GM18868 (cell line): ENCODE measurements around the gene SLC37A1.

Source experiments
- ATAC-seq: cut with Tn5 transposase; IDR thresholded peaks from one replicate; pipeline ENCODE4 v1.9.1; 2021; ENCODE audit warnings: mild to moderate bottlenecking, moderate library complexity; ENCODE audit not compliant: unreplicated experiment

Gene SLC37A1

DNA sequence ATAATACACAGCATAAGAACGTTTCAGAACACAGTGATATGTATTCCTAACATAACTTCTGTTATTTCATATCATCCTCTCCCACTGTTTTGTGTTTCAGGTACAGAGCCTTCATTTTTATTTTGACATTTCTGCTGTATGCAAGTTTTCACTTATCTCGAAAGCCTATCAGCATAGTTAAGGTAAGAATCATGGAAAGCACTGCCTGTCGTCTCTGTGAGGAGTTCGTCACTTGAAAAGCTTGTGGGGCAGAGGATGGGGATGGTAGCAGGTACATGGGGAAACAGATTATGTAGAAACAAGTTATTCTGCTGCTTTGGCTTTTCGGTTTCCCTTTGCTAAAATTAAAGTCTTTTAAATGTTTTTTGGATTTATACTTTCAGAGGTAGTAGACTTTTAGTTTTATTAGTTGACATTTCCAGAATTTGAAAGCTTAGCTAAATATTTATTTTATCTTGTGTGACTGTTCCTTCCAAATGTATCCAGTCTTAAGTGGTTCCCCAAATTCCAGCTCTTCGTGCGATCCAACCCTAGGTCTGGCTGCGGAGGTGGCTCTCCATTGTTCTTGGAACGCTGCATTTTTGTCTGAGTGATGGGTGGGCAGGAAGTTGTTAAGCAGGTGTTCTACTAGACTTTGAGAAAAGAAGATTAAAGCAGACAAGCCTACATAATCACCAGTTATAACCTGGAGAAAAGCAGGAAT, 12.2 kb downstream of the SLC37A1 start:
- no peak for ATAC-seq

DNA sequence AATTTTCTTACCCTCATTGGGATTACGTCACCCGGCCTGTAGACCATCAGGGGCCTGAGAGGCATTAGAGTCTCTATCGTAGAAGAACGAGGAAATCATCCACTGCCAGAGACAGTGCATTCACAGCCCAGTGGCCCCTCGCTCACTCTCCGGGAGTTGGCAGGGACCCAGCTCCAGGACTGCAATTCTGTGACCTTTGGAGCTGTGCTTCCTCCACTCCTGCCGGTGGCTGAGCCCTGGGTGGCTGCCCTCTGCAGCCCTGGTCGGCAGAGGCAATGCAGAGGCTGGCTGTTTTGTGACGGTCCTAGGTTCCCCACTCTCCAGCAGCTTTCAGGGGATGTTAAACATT, 12.7 kb downstream of the SLC37A1 start:
- no peak for ATAC-seq

DNA sequence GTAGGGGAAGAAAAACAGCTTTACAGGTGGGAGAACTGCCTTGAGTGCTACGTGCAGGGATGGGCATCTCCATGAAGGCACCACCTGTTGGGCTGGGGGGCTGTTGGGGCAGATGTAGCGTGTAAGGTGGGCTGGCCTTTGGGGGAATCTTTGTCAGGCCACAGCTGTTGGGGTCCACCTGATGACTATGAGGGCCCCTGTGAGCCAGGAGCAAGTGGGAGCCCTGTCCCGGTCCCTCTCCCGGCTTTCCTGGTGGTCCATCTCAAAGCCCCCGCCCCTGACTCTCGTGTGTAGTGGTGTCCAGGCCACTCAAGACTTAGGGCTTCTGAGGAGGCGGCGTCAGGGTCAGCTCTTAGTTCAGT, 13.5 kb downstream of the SLC37A1 start:
- ATAC-seq: no peak

DNA sequence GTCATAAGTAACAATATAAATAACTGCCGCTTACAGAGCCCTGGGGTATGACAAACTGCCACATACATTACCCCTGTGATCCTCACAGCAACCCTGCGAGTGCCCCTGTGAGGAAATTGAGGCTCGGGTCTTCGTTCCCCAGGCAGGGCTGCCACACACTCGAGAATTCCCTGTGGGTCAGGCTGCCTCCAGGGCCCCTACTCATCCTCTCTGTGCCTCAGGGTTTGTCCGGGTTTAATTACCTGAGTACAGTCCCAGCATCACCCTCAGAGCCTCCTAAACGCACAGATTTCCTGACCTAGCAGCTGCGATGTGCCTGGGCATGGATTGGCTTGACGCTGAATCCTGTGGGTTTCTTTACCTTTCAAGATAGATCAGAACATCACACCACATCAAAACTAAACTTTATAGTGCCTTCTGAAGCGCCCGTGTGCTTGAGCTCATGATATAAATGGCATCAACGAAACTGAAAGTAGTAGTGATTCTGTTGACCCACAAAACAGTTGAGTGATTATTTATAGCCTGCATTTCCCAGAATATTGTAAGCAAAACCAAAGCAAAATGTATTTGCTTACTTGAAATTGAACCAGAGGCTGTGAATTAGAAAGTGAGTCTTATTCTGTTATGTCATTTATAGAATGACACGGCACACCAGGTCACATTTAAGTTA, 14.0 kb downstream of the SLC37A1 start:
- ATAC-seq: peak; percentile 32

DNA sequence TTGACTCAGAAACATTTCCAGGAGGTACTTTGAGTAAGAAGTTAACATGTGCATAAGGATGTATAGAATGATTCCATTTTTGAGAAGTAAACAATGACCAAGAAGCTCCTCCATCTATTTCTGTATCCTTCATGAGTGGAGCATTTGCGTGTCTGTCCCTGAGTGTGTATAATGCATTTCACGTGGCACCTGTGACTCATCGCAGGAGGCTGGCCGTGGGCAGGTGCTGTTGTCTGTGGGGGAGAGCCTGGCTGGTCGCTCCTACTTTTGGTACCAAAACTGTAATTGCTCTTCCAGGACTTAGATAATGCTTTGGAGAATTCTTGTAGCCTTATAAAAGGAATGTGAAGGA, 16.5 kb downstream of the SLC37A1 start:
- ATAC-seq: no peak

DNA sequence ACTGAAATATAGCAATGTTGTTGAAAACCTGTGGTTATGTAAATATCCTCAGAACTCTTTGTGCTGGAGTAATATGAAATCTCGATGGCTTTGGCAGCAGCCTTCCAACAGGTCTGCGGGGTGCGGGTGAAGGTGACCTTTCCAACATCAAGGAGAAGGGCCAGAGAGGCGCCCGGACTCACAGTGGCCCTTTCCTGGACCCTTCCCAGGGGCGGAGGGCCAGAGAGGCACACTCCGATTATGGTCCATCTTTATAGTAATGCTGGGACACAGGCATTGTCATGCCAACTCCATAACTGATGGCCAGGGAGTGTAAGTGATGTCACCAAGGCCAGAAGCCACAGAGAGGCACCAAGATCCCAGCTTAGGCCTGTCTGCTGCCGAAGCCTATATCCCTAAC, 18.1 kb downstream of the SLC37A1 start:
- ATAC-seq: no peak

DNA sequence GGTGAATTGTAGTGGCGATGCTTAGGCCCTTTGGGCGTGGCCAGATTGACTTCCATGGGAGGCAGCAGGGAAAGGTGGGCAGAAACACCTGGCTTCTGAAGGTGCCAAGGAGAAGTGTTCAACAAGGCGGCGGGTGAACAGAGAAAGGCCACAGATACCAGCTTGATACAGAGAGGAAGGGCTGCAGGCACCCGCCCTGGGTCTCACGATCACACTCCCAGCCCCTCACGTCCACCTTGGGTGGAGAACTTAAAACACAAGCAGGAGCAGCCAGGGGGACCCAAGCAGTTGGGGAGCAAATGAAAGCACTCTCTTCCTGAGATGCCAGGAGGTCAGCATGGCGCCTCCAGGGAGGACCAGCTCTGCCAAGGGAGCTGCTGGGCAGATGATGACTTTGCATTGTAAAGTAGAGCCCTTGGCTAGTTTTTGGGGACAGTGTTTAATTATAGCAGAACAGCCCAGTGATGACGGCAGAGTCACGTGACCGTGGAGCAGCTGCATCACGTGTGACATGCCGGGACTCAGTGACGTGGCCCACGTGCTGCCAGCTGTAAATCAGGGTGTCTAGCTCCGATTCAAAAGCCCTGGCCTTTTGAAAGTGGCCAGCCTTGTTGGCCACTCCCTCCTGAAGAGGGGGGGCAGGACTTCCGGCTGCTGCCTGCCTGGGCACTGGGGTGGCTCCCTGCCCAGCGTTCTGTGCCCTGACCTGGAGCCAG, 19.0 kb downstream of the SLC37A1 start:
- ATAC-seq: no peak

DNA sequence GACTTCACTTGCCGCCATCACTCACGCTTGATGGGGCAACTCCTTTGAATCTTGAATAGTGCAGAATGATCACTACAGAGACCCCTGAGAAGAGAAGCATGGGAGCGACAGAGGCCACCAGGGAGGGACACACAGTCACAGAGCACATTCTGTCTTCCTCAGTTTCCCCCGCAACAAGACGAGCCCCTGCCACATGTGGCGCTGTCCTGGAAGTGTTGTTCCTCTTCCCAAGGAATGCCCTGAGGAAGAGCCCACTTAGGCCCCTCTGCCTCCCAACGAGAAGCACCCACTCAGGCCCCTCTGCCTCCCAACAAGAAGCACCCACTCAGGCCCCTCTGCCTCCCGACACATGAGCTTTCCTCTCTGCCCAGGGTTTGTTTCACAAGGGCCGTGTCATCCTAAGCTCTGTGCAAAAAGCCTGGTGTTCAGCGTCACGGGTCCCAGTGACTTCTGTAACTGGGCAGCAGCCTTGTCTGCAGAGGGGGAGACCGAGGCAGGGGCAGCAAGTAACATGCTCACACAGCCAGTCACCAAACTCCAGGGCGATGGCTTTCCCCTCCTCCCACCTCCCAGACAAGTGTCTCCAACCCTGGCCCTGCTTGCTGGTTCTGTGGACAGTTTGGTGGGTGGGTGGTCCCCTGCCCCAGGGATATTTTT, 19.8 kb downstream of the SLC37A1 start:
- no peak for ATAC-seq

DNA sequence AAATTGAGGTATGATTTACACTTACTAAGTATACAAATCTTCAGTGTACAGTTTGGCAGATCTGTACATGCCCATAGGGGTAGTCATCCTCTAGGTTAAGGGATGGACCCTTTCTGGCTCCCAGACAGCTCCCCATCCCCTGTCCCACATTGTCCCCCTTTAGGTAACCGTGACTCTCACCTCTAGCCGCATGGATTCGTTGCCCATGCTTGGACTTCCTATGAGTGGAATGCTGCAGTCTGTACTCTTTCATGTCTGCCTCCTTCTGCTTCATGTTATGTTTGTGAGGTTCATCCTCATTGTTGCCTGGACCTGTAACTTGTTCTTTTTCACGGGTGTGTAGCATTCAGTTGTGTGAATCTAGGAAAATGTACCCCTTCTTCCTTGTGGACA, 20.3 kb downstream of the SLC37A1 start:
- ATAC-seq: no peak

DNA sequence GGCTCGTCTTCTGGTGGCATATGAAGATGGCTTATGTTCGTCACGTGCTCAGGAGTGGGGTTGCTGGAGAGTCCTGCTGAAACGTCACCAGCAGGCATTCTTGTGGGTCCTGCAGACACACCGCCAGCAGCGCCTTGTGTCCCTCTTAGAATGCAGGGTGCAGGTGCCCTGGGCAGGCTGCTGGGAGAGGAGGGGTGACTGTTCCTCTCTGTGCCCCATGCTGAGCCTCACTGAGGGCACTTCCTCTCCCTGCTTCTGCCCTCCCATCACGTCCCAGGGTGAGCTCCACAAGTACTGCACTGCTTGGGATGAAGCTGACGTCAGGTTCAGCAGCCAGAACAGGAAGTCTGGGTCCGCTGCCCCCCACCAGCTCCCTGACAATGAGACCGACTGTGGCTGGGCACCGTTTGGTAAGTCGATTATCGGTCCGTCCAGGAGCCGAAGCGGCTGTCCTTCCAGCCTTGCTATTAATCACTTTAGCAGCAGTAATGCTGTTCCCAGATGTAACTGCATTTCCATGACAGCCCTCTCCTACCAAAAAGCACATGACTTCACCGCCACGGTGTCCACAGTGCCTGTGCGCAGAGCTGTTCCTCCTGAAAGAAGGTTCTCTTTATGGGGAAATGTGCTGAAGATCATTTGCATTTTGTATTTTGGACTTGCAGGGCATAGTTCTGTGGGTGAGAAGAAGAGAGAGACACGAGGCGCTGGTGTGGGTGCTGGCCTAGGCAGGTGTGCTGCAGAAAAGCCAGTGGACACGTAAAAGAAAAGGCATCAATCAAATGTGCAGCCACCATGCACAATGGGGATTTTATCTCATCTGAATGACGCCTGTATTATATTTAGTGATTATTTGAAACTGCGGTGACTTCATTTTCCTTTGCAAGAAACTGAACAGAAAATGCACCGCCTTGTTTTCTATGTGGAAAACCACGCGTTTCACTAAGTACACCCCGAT, 21.0 kb downstream of the SLC37A1 start:
- ATAC-seq: peak; percentile 37

DNA sequence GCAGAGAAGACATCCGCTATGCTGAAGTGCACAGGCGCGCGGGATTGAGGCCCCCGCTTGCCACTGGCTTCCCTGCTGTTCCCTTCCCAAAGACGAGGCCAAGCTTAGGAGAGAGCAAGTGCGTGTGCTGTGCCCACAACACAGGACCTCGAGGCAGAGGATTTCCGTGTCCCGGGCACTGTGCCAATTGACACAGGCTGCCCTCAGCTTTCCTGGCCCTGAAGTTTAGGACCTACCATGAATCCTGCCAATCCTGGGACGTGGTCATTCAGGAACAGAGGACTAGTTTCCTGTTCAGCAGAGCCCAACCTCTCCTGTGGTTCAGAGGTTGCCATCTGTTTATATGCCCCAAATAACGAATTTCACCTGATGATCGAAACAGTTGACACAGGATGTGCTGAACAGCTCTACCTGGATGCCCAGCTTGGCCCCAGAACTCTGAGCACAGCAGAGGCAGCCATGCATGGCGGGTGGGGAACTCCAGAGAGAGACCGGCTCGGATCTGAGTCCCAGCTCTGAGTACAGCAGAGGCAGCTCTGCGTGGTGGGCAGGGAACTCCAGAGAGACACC, 22.0 kb downstream of the SLC37A1 start:
- ATAC-seq: peak; percentile 75

DNA sequence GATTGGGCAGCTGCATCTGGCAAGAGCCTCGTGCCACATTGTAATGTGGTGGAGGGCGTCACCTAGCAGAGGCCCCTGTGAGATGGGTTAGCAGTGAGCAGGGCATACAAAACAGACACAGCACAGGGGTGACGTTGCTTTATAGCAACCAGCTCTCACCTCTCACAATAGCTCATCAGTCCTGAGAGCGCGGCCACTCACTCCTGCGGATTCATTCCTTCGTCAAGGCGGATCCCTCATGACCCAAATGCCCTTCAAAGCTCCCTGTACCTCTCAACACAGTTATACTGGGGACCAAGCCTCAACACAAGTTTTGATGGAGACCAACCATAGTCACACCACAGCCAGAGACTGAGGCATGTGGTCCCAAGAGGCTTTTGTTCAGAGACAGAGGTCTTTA, 22.9 kb downstream of the SLC37A1 start:
- no peak for ATAC-seq

DNA sequence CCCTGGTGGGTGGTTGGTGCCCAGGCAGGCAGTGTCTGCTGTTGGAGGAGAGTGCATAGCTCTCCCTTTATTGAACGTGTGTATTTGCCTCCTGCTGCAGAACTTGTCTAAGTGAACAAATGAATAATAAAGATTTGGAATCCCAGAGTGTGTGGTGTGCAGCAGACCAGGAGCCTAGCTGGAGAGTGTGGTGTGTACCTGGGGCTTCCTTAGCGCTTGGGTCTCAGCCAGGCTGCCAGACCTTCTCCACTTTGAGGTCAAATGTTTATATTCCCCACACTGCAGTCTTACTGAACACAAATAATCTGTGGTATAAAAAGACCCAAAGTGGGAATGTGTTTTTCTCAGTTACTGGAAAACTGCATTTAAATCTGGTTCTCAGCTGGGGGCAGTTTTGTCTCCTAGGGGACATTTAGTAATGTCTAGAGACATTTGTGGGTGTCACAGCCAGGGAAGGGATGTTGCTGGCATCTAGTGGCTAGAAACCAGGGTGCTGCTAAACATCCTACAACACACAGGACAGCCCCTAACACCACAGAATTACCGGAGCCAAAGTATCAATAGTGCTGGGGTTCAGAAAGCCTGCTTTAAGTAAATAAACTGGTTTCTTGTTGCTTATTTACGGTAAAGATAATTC, 23.6 kb downstream of the SLC37A1 start:
- no peak for ATAC-seq

DNA sequence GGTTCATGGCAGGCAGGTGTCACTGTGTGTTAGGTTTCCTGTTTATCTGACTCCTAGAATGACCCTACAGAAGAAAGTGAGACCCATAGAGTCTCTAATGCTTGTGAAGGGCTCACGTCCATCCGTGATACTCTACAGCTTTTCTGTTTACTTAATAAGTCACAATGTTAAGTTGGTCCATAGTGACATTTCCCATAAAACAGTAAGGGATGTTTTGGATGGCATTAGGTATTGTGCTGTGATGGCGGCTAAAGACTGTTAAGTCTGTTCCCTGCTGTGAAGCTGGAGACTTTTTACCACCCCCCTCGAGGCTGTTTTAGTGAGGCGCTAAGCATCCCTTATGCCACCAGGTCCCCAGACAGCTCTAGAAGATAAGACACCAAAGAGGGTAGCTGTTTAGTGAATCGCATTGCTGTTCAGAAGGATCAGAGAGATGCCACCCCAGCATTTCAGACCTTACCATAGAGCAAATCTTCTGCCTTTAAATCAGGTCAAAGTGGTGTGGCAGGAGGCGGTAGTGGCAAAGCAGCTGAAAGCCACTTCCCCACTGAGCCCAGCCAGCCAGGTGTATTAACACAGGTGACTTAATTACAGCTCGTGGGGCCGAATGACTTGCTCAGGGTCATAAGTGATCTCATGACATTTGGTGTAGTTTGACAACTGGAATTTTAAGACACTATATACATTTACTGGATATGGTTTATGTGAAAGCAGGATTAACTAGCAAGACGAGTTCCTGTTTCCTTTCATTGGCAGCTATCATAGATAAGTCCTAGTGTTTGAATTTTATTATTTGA, 25.0 kb downstream of the SLC37A1 start:
- ATAC-seq: no peak

DNA sequence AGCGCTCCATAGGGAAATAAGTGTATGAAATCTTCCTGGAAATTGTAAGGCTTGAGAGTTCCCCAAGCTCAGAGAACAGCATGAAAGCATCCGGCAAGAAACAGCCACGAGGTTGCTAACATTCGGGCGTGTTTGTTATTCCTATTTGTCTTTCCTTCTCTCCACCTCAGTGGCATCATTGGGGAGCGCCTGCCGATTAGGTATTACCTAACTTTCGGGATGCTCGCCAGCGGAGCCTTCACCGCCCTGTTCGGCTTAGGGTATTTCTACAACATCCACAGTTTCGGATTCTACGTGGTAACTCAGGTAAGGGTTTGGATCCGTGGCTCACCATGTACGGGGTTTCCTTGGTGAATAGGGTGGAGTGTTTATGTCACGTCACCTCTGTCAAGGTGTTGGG, 25.7 kb downstream of the SLC37A1 start:
- no peak for ATAC-seq

DNA sequence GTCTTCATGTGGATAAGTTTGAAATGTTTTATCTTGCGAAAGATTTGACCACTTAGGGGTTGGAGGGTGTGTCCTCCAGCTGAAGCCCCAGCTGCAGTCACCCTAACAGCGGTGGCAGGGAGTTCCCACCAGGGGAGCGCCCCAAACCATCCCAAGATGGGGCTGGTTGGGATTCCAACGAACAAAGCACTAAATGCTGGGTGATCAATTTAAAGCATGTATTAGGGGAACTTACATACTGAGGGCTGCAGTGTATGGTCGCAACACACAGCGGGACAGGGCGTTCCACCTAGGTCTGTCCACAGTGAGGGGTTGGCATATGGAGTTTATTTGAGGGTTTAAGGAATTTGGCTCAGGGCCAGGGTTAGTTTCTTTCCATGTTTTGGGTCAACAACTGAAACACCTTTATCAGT, 26.3 kb downstream of the SLC37A1 start:
- ATAC-seq: no peak

DNA sequence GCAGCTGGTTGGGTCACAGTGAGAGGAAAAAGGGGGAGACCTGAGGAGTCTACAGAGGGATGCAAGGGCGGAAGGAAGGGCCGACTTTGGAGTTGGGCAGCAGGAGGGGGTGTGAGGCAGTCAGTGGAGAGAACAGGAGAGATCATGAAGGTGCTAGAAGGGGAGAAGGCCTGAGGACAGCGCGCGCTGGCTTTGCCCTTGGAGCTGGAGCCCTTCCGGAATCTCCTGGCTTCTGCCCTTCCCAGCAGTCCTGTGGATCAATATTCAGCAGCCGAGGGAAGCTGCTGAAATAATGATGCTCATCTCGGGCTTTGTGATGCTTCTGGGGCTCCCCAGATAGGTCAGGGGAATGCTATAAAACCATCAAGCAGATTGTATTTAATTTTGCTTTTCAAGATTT, 26.7 kb downstream of the SLC37A1 start:
- ATAC-seq: no peak

DNA sequence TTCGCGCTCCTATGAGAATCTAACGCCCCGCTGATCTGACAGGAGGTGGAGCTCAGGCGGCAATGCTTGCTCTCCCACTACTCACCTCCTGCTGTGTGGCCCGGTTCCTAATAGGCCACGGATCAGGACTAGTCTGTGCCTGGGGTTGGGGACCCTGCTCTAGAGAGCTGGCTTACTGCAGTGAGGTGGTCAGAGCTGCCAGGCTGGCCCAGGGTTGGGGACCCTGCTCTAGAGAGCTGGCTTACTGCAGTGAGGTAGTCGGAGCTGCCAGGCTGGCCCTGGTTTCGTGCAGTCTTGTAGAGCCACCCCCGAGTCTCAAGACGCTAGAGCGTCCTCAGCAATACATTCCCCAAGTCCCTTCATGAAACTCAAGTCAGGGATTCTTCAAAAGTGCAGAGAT, 27.5 kb downstream of the SLC37A1 start:
- ATAC-seq: no peak

DNA sequence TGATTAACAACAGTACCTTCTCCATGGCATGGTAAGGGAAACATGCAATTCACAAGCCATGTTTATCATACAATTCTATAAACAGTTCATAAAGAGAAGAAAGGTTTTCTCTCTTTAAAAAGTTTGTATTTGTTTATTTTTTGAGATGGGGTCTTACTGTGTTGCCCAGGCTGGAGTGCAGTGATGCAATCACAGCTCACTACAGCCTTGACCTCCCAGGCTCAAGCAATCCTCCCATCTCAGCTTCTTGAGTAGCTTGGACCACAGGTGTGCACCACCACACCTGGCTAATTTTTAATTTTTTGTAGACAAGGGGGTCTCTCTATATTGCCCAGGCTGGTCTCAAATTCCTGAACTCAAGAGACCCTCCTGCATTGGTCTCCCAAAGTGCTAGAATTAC, 28.0 kb downstream of the SLC37A1 start:
- no peak for ATAC-seq
